AG20443 (cell line): ENCODE data around the gene HS3ST5.
"Not testable (repeated sequence)": the region's sequence is repeated elsewhere in the genome, so short reads cannot be mapped to it uniquely, and the experiment has no call there.

Experiments used
- DNase-seq: peaks from one replicate; pipeline ENCODE4 v3.0.0; 2012; ENCODE audit warnings: low spot score, mixed read lengths

The HS3ST5 gene

DNA sequence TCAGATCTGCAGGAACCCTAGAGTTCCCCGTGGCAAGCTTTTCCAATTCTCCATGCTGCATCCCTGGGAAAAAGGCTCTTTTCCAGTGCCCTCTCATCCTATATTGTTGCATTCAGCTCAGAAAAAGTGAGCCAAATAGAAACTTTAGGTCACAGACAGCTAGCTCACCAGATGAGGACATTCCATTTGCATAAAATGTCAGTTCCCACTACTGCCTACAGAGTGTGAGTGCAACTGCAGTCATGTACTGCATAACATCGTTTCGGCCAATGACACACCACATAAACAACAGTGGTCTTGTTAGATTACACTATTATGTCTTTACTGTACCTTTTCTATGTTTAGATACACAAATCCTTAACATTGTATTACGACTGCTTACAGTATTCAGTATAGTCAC is 8.6 kb downstream of the HS3ST5 start:
- DNase-seq, result no peak

DNA sequence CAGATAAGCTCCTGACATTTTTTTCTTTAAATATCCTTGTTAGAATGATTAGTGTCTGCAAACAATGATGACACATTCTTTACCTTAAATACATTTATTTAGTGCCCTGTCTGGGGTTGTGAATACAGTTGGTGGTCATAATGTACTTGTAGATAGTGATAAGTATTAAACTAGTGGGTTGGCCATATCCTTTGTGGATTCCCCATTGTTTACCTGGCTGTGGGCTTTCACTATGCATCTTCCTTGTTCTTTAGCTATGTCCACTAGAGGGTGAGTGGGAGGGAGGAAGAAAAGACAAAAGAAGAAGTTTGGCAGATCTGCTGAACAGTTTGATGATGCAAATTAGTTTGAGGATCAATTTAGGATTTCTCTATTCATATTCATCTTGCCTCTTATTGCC is 15.7 kb downstream of the HS3ST5 start:
- no peak for DNase-seq

DNA sequence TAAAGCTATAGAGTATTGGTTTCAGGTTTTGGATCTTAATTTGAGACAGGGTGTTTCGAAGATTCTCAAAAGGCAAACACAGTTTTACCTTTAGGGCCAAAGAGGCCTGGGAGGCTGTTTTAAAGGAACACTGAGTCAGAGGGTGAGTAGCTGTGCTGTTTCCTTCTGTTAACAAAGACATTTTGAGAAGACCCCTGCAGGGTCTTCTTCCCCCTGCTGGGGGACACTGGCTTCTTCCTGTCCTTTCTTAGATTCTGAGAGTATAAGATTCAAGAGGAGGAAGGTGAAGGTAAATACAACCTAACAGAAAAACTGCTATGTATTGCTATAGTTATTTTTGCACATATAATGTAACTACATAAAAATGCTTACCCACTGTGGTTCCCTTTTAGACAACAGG is 19.0 kb downstream of the HS3ST5 start:
- no peak for DNase-seq

DNA sequence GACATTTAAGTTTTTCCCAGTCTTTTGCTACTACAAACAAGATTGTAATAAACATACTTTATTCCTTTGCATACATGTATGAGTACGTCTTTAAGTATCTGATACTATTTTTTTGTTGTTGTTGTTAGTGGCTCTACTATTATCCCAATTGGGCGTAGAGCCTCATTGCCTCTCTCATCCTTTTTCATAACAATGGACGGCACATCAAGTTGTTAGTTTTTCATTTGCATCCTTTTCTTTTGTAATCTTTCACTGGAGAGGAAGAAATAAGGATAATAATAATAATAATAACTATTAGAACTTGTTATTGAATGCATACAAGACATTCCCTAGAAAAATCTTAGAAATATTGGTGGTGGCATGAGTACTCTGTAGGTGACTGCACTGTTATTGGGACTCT is 23.1 kb downstream of the HS3ST5 start:
- DNase-seq, result no peak

DNA sequence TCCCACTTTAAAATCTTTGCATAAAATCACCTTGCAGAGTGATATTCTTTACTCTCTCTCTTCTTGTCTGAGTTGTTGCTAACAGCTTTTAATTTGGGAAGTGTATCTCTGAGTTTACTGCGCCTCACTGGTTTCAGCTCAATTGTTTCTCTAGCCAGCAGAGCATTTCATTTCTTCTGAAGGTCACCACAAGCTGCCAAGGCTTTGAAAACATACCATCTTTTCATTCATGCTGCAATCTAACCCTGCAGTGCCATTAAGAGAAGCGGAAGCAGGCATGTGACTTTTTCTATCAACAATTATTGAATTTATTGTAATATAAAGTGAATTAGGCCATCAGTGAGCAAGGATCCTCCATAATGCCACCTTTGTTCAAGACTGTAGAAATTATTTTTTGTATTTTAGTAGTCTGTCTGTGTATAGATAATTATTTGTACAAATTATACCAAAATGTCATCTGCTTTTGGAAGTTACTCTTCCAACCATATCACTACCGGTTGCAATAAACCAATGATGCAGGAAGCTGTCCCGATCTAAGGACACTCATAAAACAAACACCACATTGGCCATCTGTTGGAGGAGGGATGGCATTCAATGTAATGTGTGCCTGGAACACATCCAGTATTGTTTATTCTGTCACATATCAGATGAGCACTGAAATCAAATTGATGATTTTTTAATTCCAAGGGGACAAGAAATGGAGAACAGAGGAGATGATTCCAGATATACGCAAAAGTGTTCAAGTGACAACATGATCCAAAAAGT is 26.8 kb downstream of the HS3ST5 start:
- no peak for DNase-seq

DNA sequence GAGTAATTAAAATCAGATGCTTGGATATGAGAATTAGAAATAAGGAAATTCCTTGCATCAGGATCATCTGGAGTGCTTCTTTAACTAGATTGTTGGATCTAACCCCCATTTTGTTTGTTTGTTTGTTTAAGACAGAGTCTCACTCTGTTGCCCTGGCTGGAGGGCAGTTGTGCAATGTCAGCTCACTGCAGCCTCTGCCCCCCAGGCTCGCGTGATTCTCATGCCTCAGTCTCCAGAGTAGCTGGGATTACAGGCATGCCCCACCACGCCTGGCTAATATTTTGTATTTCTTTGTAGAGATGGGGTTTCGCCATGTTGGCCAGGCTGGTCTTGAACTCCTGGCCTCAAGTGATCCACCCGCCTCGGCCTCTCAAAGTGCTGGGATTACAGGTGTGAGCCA is 29.0 kb downstream of the HS3ST5 start:
- not testable (repeated sequence) for DNase-seq

DNA sequence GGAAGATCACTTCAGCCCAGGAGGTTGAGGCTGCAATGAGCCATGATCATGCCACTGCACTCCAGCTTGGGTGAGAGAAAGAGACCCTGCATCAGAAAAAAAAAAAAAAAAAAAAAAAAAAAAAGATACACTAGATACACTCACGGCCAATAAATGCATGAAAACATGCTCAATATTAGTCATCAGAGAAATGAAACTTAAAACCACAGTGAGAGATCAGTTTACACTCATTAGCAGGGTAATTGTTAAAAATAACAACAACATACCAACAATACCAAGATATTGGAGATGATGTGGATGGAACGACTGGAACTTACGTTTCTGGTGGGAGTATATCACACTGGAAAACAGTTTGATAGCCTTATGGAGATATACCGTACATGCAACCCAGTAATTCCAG is 29.9 kb downstream of the HS3ST5 start:
- no peak for DNase-seq

DNA sequence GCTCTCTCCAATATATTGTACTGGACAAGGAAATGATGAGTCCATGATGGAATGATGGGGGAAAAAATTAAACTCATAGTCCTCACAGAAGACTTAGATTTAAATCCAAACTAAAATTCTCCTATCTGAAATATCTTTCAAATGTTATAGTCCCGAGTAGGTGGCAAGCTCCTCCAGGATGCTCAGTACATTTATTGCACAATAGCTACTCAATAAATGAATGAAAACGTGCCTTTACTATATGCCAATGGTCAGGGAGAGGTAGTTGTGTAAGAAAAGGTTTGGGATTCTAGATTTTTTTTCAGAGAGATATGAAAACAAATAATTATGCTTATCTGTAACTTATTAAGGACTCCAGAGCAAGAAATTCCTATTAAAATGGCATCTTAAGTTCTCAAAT is 32.8 kb downstream of the HS3ST5 start:
- DNase-seq, result no peak

DNA sequence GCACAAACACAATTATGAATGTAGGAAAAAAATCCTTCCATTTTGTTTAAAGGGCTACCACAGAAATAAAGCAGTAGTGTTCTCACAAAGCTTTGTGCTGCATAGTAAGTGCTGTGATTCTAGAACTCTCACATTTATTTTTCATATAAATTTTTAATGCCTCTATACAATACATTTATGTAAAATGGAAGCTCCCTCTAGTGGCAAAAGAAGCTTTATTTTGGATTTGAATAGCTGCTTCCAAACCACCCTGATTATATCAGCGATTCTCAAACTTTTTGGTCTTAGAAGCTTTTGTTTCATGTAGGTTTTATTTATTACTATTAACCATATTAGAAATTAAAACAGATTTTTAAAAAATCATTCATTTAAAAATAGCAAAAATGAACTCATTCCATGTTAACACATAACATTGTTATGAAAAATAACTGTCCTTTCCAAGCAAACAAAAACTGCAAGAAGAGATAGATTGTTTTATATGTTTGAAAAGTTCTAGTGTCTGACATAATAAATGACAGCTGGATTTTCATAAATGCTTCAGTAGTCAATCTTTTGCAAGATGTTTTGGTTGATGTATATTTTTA is 38.4 kb downstream of the HS3ST5 start:
- DNase-seq, result peak; percentile 7

DNA sequence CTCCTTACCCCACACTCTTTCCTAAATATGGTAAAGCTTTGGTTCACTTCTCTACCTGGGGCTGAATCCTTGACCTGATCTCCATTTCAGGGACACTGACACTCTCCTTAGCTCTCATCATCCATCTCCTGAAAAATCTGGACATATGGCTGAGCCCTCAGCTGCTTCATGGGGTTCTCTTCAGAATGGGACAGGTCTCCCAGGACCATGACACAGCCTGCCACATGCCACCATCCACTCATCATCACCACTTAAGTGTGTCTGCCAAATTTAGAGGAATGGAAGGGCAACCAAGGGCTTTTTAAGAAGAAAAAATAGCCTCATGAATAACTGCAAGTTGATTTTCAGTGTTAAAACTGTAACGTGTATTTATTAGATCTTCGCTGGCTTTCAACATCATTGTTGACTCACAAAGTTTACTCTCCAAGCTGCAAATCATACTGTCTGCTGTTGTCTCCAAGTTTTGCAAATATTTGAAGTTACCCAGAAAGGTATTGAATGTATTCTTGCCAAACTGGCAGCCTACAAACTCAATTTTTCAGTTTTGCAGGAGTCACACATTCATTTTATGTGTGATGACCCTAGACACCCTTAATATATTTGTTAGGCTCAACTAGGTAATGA is 41.1 kb downstream of the HS3ST5 start:
- no peak for DNase-seq

DNA sequence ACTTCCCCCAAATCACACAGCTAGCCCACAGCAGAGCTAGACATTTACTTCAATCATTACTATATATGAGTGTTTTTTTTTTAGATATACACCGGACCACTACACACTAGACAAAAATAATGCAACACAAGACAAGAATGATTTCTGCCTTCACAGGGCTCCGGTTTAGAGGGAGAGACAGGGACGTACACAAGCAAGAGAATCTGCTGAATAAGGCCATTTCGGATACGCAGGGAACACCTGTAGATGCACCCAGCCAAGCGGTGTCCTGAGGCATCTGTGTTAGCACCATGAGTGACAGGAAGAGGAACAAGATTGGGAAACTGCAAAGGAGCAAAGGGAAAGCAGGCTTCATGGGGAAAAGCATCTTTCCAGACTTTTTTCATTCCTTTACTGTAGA is 45.7 kb downstream of the HS3ST5 start:
- no peak for DNase-seq

DNA sequence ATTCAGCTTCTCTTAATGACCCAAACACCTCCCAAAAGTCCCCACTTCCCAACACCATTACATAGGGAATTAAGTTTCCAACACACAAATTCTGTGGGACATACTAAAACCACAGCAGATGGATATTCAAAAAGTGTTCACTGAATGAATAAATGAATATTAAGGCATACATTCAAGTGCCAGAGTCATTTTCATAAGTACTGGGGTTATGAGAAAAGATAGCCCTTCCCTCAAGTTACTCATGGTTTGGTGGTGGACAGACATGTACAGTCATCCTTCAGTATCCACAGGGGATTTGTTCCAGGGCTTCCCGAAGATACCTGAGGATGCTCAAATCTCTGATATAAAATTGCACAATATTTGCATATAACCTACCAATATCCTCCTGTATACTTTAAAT is 50.4 kb downstream of the HS3ST5 start:
- no peak for DNase-seq

DNA sequence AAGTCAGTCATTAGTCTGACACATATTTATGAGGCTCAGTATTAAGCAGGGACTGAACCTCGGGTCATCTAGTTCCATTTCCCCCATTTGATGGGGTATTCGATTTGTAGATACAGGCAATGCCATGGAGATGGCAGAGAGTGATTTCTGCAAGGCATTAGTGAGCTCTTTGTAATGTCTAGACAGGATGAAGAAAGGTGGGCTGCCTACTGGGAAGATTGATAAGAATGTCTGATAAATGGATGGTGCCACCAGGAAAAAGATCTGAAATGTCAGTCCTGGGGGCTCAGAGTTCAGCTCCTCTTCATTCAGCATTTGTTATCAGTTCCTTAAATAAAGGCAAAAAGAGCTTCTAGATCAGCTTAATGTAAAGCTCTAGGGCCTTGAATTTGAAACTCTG is 51.4 kb downstream of the HS3ST5 start:
- DNase-seq, result no peak

DNA sequence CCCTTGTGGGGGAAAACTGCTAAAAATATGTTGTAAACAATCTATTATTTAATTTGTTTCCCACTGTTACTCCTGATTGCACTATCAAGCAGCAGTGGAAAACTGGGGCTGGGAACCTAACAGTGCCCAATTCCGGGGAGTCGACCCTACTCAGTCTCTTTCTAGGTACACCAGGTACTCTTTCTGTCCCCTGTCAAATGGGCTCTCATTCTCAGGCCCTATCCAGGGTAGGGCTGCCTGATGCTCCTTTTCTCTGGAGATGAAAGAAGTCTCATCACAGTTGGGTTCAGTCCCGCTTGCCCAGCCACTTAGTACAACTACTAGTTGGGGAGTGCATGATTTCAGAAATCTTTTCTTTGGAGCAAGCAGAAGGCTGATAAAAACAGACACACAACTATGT is 52.0 kb downstream of the HS3ST5 start:
- no peak for DNase-seq

DNA sequence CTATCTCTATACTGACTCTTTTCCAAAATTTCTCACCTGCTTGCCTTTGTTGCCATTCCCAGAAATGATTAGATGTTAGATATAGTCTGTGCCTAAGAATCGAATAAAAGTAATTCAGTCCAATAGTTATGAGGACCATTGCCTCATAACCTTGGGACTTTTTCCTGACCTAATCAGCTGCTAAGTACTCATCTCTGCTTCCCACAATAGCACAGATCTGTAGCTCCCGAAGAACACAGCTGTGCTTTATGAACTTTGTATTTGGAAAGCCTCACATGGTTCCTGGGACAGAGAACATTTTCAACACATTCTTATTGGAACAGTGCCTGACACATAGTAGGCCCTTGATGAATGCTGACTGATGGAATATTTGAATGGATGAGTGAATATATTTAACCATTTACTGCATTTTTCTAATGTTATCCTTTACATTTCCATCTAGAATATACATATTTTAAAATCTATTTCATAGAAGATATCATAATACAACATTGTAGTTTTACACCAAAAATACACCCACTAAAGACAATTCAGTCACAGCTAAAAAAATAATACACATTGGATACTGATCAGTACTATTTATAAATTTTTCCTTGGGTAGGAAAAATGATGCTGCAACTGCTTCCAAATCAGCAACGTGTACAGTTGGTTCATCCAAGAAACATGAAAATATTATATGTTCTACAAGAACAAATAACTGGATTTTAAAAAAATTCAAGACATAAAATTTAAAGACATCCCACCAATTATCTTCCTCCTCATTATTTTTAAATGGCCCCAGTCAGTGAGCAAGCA is 53.9 kb downstream of the HS3ST5 start:
- no peak for DNase-seq

DNA sequence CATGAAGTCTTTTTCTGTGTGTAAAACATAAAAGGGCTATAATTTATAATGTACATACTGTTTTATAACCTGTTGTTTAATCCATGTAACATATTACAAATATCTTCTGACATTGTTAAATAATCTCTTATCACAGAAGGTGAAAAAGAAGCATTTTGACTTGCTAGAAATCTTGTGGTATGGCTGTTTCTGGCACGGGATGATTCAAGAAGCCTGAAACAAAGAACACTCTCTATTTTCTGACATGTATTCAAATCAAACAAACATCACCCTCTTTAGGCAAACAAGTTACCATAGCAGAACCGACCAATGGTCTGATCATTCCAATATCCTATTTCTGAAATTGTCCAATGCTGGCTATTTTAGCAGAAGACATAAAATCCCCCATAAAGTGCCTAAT is 55.4 kb downstream of the HS3ST5 start:
- DNase-seq, result no peak

DNA sequence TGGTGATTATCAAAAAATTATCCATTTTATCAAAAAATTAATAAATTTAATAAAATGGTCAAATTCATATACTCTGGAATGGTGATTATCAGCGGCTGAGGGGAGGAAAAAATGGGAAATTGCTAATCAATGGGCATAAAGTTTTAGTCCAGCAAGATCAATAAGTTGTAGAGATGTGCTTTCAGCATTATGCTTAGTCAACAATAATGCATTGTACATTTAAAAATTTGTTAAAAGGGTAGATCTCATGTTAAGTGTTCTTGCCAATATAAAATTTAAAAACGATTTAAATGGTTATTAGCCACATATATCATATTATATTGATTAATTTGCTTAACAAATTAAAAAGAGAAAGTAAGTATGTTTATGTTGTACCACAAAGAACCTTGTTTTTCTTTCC is 56.6 kb downstream of the HS3ST5 start:
- DNase-seq, result no peak

DNA sequence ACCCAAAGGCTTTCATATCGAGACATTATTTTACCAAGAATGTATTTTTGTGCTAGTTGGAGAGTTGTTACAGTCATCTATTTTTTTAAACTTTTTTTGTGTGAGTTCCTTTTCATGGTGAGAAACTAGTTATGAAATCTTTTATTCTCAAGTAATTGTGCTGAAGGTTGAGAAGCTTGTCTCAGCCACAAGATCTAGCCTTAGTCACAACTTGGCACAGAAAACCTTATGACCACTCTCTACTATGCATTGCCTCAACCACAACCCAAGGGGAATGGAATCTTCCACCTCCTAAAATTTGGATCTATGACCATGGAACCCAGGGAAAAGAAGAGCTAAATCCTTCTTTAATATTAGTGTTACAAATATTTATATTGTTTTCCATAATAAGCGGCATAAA is 58.5 kb downstream of the HS3ST5 start:
- peak; percentile 11 for DNase-seq

DNA sequence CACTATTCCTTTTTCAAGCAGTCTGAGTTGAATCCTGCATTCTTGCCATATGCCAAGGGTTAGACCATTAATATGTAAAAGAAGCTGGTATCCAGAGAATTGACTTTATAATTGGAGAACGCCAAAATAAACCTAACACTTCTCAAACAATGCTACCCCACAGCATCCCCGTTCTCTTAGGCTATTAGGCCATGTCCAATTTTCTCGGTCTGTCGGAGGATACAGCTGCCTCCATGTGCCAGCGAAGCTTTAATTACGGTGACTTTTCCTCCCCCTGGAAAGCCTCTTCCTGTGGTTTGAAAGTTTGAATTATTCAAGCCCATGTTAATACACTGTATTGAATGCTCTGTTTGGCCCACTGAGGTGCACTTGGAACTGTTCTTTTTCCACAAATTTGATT is 60.5 kb downstream of the HS3ST5 start:
- DNase-seq, result no peak

DNA sequence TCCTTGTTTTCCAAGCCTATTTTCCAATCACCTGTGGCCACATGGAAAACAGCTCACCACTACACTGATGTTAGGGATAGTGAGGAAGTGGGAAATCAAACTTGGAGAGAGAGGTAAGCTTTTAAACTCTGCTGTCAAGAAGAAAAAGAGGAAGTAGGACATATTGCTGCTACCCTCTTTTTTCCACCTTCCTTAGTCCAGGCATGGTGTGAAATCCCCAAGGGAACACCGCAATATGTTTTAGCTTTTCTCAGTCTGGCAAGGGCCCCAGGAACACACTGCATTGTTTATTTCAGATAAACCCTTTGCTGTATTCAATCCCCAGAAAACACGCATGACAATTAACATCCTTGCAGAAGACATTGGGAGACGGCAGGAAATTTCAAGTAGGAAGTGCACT is 61.3 kb downstream of the HS3ST5 start:
- DNase-seq, result no peak

DNA sequence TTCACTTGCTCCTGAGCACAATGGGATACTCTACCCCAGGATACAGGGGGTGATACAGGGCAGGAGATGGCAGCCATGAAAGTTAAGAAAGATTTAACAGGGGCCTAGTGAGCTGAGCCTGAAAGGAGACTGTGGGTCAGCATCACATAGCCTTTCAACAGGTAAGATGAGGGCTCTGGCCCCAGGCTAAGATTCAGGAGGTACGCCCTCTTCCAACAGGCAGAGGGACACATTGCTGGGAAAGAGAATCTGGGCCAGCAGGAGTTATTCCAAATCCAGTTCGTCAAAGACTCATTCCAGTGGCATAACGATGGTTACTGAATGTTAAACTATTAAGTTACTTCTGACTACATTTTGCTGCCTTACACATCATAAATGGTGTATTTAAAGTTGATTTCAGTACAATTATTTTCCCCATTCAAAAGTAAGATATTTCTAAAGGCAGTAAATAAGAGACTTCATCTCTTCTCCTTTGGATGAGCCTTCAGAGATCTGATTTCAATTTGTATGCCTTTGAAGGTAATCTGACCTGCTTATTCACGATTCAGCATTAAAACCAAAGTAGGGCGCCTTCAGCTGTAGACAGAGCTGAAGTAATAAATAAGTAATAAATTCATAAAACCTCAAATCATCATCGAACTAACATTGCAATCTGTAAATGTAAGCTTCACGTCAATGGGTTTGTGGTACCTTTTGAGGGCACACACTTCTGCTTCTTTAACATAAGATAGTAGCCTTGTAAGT is 62.4 kb downstream of the HS3ST5 start:
- no peak for DNase-seq

DNA sequence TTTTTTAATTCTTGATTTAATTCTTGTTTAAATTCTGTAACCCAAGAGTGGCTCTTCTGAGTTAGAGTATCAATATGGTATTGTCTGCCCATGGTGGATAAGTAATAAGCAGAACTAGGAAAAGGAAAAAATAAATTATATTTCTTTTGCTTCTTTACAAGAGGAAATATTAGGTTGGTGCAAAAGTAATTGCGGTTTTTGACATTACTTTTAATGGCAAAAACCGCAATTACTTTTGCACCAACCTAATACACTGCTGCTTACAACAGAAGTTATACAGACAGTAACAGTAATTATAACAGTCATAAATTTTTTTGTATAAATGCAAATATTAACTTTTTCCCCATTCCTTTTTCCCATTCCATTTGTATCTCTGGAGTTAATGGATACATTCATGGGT is 65.6 kb downstream of the HS3ST5 start:
- no peak for DNase-seq
